ENCODE results near the gene ARHGAP6.
"Not testable (repeated sequence)": the region's sequence is repeated elsewhere in the genome, so short reads cannot be mapped to it uniquely, and the experiment has no call there.

ARHGAP6 gene

DNA sequence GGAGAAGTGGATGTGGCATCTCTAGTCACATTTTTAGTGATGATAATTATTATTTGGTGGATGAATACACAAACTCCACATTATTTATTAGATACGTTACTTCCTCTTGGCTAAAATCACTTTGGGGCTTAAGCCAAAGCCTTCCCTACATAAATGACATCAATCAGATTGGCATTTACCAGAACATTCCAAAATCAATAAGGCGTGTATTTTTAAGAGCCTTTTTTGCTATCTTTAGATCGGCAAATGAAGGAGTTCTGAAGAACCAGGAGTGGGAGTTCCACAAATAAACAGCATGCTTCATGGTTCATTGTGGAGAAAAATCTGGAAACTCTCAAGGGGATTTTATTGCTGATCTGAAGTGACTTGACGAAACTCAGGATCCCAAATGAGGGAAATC, 282.8 kb downstream of the ARHGAP6 start:
- no peak for DNase-seq

DNA sequence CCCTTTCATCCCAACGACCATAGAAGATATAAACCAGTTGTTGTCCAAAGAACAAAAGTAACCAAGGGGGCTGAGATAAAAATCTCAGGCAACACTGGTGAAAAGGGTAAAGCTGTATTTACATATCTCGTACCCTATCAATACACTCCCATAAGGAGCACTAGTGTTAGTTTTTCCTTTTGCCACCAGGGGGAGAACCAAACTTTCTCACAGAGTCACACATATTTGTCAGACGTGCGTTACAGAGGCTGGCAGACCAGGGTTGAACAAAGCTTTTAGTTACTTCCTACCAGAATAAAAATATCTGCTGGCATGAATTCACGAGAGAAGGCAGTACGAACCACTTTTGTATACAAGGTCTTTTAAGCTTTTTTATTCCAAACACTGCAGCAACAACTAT, 284.3 kb downstream of the ARHGAP6 start:
- DNase-seq, result no peak

DNA sequence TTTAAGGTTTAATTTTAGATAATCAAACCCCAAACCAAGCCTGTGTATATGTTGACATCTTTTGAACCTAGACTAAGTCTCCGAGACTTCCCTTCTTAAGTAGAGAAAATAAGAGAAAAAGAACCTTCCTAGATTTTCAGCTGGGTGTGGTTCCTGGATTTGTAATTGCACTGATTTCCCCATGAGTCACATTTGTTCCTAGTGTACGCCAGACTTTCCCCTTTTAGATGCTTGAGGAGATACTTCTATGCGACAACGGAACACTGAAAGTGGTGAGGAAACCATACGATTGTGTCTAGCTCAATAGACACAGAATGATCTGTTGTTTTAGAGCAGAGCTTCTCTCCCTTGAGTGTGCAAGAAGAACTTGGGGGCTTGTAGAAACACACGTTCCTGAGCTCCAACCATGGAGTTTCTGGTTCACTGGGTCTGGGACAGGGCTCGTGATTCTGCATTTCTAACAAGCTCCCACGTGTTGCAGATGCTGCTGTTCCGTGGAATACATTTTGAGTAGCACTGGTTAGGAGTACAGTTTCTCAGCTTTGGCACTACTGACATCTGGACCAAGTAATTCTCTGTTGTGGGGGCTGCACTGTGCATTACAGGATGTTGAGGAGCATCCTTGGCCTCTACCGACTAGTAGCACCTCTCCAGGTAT, 285.4 kb downstream of the ARHGAP6 start:
- DNase-seq, result no peak

DNA sequence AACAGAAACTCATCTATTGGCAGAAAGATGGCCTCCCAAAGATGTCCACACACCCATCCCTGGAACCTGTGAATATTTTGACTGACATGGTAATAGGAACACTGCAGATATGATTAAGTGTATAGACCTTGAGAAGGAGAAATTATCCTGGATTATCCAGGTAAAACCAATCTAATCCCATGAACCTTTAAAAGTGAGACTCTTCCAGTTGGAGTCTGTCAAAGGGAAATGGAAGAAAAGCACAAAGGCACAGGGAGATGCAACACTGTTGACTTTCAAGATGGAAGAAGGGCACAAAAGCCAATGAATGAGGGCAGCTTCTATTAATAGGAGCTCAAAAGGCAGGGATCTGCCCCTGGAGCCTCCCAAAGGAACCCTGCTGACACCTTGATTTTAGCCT, 289.6 kb downstream of the ARHGAP6 start:
- DNase-seq, result no peak

DNA sequence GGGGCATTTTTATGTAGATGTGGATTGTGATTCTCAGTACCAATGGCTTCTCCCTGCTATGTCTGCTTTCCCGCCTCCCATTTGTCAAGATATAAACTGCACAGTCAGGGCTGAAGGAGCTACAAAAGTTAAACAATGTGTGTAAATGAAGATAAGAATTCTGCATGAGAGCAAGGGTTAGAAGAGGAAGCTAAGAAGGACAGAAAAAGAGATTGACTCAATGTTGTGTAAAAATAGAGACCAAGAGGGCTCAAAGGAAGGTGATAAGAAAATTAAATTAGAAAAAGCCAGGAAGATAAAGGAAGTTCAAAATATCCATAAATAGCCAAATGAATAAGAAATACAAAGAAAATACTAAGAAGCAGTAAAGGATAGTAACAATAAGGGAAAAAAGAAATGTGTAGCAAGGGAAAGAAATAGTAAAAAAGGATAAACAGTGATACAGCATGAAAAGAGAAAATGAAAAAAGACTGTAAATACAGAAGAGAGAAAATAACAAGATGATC, 290.1 kb downstream of the ARHGAP6 start:
- DNase-seq, result no peak

DNA sequence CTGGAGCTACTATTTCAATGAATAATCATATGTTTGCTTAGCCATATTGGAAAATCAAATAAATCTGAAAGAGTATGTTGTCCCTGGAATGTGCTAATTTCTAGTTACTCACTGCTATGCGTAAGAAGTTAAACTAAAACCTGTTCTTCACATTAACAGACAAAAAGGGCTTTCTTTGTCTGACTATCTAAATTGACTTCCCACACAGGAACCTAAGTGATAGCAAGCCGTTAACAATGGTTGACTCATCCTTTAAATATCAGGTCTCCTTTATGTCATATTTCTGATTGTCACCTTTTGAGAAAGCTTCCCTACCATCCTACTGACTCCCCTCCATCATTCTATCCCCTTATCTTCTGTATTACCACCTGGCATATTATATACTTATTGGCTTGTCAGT, 291.1 kb downstream of the ARHGAP6 start:
- DNase-seq, result no peak

DNA sequence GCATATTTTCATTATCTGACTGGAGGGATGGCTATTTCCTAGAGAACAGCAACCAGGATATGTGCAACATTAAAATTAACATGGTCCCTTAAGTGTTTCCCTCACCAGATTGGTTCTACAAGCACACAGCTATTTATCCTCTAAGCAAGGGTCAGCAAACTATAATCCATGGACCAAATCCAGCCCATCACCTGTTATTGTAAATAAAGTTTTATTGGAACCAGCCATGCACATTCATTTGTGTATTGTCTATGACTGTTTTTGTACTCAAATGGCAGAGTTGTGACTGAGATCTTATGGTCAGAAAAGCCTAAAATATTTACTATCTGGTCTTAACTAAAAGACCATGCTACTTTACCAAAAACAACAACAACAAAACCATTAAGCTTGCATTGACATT, 294.6 kb downstream of the ARHGAP6 start:
- no peak for DNase-seq

DNA sequence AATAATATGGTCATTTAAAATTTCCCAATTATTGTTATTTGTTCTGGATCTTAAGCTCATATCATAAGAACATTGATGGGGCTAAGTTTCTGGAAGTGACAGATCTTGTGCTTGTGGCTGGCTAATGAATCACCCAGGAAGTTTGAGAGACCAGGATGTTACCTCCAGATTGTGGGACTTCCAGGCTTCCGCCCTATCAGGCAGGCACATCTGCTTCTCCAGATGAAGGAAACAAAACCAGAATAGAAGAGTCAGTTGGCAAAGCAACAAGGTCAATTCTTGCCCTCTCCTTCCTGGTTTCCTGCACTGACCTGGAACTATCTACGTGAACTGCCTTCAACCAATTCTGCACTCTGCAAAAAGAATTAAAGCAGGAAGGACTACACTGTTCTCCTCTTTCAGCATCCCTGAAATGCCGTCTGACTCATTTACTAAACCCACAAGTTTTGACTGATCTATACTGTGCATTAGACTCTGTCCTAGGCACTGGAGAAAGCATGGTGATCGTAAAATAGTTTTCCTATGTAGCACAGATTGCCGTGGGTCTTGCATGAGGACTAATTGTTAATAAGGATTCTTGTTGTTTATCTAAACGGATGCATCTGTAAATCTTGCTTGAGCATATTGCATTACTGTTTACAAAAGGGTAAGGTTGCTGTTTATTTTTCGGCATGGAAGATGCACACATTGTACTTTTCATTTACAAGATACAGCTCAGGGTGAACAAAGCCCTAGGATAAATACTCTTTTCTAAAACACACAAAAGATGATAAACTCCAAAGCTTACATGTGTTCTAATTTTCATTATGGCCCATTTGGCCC, 297.9 kb downstream of the ARHGAP6 start:
- DNase-seq, result no peak

DNA sequence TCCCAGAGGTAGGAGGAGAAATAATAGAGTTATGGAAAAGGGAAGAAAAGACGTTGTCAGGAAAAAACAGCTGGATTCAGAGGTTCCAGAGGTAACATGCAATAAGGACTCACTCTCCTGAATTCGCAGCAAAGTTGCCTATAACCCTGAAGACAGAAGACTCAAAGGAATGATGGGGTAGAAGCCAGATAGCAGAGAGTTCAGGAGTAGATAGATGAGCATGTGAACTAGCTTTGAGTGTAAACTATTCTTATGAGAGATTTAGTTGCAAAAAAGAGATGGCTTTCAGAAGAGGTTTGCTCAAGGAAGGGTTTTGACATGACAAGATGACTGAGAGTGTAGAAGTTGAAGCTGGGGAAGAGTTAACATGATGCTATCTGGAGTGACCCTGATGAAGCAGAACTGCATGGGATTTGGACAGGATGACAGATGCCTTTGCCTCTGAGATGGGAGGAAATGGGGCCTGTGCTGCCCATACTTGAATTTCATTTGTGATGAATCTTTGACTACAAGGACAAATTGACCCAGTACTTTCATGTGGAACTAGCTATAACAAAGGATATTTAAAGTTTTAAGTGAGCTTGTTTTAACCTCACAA, 298.6 kb downstream of the ARHGAP6 start:
- DNase-seq, result no peak

DNA sequence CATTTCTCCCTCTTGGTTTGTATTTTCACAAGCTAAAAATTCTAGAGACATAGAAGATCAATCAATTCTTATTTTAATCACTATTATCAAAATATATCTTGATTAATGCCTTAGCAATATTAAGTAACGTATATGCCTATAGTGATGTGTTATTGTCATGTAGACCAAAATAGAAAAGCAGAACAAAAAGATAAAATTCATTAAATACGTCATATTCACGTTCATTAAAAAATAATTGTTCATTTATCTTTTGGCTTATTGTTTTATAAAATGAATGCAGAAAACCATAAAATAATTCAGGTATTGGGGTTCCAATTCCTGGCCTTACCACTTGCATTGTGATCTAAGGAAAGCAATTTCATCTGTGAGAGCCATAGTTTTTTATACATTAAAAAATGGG, 300.3 kb downstream of the ARHGAP6 start:
- no peak for DNase-seq

DNA sequence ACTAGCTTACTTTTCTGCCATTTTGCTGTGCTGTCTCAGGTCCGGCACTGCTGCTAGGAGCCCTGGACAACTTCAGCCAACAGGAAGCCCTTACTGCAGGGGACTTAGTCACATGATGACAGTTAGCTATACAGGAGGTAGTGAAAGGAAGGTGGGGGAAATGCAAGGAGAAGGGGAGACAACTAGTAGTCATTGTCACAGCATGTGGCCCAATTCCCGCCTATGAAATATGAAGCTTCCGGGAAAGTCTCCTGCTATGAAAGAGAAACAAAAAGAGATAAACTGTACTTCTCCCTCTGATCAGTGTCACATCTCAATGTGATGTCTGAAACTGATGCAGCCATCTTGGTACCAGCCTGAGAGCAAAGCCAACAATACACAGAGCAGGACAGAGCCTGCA, 300.9 kb downstream of the ARHGAP6 start:
- DNase-seq, result no peak

DNA sequence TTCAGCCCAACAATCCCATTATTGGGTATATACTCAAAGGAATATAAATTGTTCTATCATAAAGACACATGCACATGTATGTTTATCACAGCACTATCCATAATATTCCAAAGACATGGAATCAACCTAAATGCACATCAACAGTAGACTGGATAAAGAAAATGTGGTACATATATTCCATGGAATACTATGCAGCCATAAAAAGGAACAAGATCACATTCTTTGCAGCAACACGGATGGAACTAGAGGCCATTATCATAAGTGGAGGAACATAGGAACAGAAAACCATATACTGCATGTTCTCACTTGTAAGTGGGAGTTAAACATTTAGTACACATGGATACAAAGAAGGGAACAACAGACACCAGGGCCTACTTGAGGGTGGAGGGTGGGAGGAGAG, 301.9 kb downstream of the ARHGAP6 start:
- DNase-seq, result not testable (repeated sequence)

DNA sequence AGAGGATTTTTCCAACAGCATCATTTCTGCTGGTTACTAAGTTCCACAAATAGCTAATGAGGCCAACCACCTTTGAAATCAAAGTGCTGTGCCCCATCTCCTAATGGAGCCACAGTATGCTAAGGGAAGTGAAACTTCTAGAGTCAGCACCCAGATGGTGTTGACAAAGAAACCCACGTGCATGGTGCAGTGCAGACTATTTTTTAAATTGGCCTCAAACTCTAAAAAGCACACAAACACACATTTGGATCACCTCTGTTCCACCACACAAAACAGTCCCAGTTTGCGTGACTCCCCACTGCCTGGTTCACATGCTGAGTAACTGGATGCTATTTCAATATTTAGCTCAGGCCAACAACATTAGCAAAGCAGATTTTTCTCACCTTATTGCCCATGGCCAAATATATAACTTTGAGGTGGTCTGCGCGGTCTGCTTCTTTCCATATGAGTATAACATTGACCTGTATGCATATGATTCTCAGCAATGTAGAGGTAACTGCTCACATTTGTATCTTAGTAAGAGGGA, 302.6 kb downstream of the ARHGAP6 start:
- no peak for DNase-seq

DNA sequence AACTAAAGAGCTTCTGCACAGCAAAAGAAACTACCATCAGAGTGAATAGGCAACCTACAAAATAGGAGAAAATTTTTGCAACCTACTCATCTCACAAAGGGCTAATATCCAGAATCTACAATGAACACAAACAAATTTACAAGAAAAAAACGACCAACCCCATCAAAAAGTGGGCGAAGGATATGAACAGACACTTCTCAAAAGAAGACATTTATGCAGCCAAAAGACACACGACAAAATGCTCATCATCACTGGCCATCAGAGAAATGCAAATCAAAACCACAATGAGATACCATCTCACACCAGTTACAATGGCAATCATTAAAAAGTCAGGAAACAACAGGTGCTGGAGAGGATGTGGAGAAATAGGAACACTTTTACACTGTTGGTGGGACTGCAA, 304.1 kb downstream of the ARHGAP6 start:
- not testable (repeated sequence) for DNase-seq

DNA sequence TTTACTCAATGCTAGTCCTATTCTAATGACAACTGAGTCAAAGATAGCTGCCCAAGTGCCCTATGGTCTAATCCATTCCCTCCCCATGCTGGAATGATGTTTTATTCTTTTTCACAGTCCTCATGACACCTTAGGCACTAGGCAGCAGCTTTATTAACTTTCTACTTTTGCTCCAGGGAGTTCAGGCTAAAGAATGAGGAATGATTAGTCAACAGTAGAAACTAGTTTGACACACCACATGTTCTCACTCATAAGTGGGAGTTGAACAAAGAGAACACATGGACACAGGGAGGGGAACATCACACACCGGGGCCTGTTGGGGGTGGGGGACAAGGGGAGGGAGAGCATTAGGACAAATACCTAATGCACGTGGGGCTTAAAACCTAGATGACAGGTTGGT, 309.8 kb downstream of the ARHGAP6 start:
- not testable (repeated sequence) for DNase-seq

DNA sequence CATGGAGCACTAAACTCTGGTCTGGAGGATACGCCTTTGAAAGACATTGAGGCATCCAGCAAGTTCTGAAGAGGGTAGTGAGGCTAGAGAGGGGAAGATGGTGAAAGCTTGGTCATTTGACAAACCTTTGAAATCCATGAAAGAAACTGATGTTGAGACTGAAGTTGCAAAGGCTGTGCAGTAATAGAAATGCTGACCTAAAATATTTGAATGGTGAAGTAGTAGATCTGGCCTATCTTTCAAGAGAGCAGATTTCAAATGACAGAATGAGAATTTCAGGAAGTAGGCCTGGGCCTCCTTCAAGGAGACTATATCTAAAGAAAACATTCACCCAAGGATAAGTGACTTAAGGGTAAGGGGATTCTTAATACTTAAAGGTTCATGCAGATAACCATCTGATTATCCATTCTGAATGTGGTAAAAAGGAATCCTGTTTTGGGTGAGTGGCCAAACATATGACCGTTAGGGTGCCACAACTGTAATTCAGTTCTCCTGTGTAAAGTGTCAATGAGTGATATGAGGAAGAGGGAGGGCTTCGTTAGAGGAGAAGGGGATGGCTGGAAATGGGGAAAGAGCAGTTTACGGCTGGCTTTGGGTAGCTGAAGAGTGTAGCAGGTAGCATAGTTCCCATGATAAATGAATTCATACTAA, 310.3 kb downstream of the ARHGAP6 start:
- no peak for DNase-seq

DNA sequence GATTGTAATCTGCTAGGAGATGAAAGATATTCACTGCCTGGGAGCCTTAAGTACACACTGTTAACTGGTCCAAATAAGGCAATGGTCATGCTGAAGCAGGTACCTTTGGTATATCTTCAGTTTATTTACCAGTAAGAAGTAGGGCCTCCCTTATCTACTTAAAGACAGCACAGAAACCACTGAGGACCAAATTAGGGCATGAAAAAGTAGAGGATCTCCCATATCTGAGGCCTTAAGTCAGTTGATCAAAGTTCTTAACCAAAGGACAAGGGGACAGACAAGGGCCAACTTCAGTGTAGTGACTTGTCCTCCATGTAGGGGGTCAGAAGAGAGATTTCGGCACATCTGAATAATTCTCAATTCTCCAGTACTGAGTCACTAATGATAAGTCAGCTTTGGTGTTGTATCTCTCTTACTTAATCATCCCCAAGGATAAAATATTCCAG, 313.4 kb downstream of the ARHGAP6 start:
- no peak for DNase-seq

DNA sequence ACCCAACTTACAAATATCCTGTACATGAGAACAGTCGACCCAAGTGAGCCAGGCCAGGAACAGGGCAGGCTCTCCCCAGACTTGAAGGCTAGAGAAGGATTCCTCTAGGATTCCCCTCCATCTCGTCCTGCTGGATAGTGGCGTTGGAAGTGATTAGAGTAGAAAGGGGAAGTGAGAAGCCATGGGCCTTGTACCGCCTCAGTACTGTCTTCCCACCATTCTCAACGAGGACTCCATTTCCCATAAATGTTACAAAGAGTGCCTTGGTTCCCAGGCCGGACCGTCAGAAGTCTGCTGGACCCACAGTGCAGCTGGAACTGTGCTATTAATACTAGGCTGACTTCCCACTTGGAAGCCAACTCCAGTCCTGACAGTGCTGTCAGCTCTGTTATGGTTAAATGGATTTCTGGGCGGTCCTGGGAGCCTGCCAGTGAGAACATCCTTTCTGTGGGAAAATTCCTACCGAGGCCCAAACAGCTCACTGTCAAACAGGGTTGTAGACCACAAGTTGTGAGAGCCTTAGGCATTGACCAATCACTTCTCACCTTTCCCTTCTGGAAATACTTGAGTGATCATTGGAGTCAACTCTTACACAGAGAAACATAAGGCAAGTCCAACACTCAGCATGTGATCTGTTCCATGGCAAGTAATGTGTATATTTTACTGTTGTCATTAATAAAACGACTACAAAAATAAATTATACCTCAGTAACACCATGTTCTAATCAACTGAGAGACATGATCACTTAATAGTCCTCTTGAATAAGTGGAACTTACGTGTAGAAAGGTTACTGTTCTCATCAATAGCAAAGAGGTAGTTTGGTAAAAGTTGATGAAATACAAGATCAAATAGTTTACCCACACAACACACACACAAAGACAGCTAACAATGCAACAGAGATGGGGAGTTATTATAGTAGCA, 314.1 kb downstream of the ARHGAP6 start:
- no peak for DNase-seq

DNA sequence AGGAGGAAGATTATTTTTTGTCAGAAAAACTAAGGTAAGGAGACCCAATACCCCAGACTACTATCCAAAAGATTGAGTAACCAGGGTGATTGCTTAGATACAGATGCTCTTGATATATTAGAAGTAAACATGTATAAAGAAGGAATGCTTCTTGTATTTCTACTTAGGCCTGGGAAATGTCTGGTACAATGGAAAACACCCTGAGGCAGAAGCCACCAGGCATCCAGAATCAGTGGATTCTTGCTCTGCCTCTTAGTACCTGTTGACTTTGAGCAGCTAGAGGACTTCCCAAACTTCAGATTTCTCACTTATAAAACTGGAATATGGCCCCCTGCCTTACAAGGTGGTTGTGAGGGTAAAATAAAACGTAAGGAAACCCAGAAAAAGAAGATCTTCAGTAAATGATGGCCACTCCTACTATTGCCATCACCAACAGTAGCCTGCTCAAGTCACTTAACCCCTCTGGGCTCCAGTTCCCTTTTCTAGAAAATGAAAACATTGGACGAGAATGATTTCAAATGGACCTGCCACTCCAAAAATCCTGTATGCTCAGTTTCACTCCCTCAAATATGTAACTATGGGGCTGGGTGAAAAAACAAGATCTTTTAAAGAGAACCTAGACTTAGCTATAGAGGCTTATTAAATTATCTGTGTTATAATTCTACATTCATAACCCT, 315.9 kb downstream of the ARHGAP6 start:
- no peak for DNase-seq

DNA sequence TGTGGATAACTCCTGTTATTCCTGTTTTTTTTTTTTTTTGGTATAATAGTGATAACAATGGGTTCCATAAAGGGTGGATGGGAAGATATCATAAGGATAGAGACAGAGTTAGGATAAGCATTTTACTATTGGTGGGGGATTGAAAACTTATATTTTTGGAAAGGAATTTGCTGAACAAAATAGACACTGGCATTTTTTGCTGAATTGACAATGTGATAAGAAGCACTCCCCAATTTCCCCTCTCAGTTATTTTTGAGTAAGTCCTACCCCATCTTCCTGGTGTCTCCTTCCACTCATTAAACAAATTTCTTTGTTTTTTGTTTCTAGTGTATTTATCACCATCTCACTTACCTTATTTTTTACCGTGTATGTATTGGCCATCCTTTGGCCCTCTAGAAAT, 316.7 kb downstream of the ARHGAP6 start:
- DNase-seq, result no peak

DNA sequence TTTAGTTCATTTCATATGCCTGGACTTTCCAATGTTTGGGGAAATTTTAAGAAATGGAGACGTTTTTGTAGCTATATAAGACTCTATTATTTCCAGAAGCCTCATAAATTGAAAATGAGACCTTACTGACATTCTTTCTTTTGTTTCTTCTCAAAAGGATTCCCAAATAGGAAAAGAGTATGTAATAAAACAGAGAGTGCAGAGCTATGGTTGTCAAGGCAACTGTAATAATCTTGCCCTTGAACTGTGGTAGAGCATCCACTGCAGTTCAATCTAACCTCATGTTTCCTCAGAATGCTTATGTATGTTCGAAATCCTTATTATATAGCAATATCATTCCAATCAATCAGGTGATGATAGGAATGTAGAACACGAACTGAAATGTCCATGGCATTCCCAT, 318.4 kb downstream of the ARHGAP6 start:
- DNase-seq, result no peak
